Right ventricle myocardium inferior (tissue), 1 donor: Measurements from ENCODE around the gene PORCN. TPM values are rescaled to one million over a fixed set of nuclear protein-coding genes. Genes with fewer than 3 reads are reported as not detected.

ENCODE experiments used
- ATAC-seq: fragments of 200-7000 bp; cut with Tn5 transposase; one replicate; pipeline ENCODE4 v1.9.1; 2020; ENCODE audit warnings: mild to moderate bottlenecking, moderate library complexity
- DNase-seq: peaks from one replicate; pipeline ENCODE4 v3.0.0; 2021; ENCODE audit errors: missing footprints
- intact Hi-C: fragments of 100-400 bp; cut with DNase I; formaldehyde crosslinking; loops from one replicate; pipeline ENCODE4 v1.11.0; 2022
- long read RNA-seq: library from polyadenylated mRNA; unstranded; transcript quantifications from one replicate; pipeline ENCODE4 v2.0.0, GENCODE V29; 2021
- total RNA-seq: library from RNA; stranded (reverse); fragmentation: NEBNext Ultra II Directional; extraction: Animal tissue kit (Norgen Biotek cat#: 25700); gene quantifications from one replicate; pipeline ENCODE4 v1.2.1, GENCODE V29; 2021
- donor health status: DM: no; HTN: yes; CAD: no; lungs with severe emphysema.

Gene PORCN
- 13.5 TPM for total RNA-seq
- long read RNA-seq, partial matches to known transcripts = 3 of 23 reads
- long read RNA-seq, other reads (novel, unspliced or antisense) = 15 of 23 reads

- intact Hi-C loops = loop anchor here (5.0 kb wide), 1 partner anchor 426 kb away; no protein-coding TSS in a partner anchor
- ATAC-seq (peak; percentile 96), DNase-seq (peak; percentile 92)
Measured at GRCh38 chrX:48508400-48509244, at the start of gene PORCN. Gene PORCN, plus strand, starts transcription at chrX:48508992. Its CDS starts 829 bp downstream, at chrX:48509821.

- intact Hi-C loops = no loop called here
- DNase-seq = no peak
- no peak for ATAC-seq
Measured at GRCh38 chrX:48459483-48459882, 49.3 kb upstream of the PORCN start.

- DNase-seq (no peak), ATAC-seq (no peak)
- intact Hi-C loops = no loop called here
Measured at GRCh38 chrX:48460031-48460430, 48.8 kb upstream of the PORCN start.

DNA sequence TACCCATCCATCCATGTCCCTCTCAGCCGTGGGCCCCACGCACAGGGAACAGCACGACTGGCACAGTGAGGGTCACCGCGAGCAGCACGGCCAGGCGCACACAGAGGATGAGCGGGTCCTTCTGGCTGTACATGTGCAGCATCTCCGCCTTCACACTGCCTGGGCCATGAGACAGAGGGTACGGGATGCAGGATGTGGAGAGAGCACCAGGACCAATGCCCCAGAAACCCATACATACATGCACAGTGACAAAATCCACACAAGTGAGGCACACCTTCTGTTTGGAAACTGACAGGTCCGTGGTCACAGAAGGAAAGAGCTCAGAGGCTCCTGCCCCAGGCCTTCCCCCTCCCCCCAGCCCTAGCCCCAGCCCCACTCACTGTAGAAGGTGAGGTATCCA is 48.2 kb upstream of the PORCN start:
- intact Hi-C loops = no loop called here

DNA sequence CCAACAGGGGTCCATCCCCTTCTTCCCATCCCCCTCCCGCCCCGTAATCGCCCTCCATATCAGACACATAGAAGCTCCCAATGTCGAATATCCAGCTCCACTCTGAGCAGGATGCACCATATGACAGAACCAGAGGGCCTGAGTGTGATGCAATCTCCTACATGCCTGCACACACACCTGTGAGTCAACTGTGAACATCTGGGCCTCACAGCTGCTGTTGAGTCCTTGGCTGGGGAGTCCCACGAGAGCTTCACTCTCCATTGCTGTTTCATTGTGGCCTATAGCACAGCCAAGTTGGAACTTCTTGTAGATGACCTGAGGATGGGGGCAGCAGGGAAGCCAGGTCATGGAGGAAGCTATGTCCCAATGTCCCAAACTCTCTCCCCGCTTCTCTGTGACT is 47.0 kb upstream of the PORCN start:
- intact Hi-C loops = no loop called here
- no peak for ATAC-seq
- no peak for DNase-seq

More for the DNA sequence above, 48.2 kb upstream of the PORCN start:
- no peak for DNase-seq
- ATAC-seq = no peak

DNA sequence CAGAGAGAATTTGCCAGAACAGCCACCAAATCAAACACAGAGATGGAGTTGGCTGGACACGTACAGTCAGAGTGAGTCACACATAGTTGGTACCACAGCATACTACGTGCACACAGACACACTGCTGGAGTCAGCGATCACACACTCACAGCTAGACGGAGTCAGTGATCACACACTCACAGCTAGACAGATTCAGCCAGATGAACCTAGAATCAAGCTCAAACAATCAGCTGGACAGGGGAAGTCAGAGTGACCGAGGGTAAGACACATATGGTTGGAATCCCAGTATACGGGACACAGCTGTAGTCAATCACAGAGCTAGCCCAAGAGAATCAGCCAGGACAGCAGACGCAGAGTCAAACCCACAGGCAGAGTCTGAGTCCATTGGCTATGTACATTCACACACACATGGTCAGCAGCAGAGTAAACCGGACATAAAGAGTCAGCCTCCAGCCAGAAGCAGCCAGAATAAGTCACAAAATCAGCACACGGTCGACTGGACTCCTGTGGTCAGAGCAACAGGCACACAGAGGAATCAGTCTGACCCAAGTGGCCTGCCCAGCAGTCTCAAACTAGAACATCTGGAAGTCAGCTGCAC is 43.4 kb upstream of the PORCN start:
- DNase-seq (no peak), ATAC-seq (peak; percentile 60)
- intact Hi-C loops = no loop called here

DNA sequence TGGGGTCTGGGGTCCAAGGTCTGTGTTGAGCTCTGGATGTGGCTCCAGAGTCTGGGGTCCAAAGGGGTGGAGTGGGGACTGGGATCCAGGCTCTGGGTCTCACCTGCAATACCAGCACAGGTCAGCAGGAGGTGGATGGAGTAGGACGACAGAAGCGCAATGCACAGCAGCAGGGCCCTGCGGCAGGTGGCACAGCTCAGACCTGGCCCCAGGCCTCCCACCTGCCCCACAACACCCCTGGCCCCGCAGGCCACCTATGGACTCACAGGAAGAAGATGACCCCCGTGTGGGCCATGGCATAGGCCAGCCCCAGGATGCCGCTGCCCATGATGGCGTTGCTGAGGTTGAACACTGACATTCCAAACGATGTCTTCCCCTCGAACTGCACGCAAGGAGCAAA is 42.1 kb upstream of the PORCN start:
- intact Hi-C loops = no loop called here
- ATAC-seq = no peak
- no peak for DNase-seq

DNA sequence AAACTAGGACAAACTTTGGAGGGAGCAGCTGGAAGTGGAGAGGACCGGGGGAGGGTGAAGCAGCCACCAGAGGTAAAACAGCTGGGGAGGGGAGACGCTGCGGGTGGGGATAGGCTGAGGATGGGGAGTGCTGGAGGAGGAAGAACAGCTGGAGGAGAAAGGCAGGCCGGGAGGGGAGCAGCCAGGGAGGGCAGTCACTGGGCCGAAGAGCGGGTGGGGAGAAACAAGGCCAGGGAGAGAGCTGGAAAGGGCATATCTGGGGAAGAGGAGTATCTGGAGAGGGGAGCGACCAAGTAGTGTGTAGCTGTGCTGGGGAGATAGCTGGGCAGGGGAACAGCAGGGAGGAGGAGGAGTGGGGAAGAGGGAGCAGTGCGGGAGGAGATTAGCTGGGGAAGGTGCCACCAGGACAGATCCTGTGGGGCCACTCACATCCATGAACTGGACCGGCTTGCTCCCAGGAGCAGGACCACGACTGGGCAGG is 41.5 kb upstream of the PORCN start:
- intact Hi-C loops = no loop called here
- DNase-seq (no peak), ATAC-seq (peak; percentile 50)

GRCh38 chrX:48468247-48468671 is 40.5 kb upstream of the PORCN start:
- DNase-seq (no peak), ATAC-seq (no peak)
- intact Hi-C loops = no loop called here

DNA sequence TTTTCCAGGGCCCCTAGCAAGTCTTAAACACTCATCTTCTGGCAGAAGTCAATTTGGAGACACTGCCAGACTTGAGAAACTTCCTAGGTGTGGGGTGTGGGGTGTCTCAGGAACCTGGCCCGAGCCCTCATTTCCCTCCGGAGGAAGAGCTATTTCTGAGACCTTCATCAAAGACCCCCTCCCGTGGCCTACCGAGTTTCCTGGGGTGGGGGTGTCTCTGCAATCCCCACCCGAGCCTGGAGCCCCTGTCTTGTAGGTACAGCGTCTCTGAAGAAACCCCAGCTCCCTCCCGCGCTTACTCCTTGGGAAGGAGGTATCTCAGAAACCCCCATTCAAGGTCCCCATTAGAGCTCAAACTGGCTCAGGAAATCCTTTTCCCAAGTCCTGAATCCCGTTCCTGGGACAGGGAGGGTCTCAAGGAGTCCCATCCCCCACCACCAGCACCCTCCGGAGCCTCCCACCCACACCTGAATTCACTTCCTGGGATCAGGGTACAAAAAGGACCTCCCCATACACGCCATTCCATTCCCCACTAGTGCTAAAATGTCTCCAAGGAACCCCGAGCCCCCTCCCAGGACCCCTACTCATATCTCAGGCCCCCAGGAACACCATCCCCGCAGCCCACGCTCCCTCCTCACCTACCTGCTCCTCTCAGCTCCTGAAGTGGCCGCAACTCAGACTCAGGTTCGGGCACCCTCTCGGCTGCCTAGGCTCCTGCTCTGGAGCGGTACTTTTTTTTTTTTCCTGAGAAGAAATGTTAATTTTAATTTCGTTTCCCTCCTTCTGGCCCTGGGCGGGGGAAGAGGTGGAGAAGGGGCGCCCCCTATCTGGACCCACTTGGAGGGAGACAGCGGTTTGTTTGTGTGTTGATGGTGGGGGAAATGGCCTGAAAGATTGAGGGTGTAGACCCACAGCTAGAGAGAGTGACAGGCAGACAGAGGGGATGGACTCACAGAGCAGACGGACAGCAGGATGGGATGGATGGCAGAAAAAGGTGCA is 39.8 kb upstream of the PORCN start:
- intact Hi-C loops = no loop called here
- DNase-seq (no peak), ATAC-seq (no peak)

DNA sequence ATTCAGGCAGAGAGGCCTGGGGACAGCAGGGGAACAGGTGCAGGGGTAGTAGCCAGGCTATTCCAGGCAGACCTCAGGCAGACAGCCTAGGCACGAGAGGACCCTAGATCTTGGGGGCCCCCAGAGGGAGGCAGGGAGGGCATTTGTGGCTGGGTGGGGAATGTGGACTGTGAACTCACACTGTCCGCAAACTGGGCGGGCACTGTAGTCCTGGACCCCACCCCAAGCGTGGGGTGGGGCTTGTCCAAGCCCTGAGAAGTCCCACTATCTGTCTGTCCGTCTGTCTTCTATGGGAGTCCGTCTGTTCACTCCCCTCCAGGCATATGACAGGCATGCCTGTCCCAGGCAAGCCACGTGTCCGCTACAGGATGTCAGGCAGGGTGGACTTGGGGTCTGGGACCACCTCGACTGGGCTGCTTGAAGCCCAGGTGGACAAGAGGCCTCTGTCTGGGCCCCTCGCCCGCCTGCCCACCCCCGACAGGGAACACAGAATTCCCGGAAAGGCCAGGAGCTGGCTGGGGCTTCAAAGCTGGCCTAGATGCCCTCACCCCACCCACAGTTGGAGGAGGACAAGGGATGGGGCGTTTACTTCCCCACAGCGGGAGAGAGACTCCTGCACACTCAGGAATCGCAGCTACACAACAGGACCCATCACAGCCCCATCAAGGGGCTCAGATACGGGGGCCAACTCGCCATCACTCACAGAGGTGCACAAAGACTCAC is 38.5 kb upstream of the PORCN start, which contains the start of gene SLC38A5:
SLC38A5 (minus strand) TSS at position 151 of the 723 bp plus-strand sequence. CDS start 2,336 bp downstream, outside the sequence.
- DNase-seq (no peak), ATAC-seq (no peak)
- intact Hi-C loops = no loop called here

DNA sequence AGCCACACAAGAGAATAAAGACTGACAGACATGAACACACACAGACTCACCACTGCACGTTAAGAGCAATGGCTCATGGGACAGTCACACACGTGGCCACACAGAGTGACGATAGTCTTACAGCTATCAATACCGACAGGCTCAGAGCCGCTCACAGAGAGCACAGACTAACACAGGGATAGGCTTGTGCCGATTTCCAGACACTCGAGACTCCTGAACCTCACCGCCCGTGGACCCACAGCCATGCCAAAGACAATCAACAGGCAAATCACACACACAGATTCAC is 38.0 kb upstream of the PORCN start:
- ATAC-seq (no peak), DNase-seq (no peak)
- intact Hi-C loops = no loop called here

GRCh38 chrX:48471504-48471903 is 37.3 kb upstream of the PORCN start:
- intact Hi-C loops = no loop called here
- DNase-seq (no peak), ATAC-seq (no peak)

DNA sequence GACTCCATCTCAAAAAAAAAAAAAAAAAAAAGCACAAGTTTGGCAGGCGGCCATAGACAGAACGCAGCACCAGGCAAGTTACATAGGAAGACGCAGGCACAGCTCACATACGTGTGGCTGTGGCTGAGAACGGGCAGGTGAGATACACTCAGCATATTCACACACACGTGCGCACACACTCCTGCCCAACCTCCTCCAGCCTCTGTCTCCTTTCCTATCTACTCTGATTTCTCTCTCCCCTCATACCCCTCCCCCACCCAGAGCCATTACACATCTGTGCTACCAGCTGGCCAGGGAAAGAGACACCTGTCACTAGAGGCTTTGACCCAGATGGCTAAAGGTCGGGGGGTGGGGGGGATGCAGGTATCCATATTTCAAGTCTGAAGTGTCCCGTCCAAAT is 36.6 kb upstream of the PORCN start:
- ATAC-seq = no peak
- intact Hi-C loops = no loop called here
- no peak for DNase-seq

GRCh38 chrX:48472851-48473703 is 35.7 kb upstream of the PORCN start:
- ATAC-seq = no peak
- no peak for DNase-seq
- intact Hi-C loops = no loop called here

DNA sequence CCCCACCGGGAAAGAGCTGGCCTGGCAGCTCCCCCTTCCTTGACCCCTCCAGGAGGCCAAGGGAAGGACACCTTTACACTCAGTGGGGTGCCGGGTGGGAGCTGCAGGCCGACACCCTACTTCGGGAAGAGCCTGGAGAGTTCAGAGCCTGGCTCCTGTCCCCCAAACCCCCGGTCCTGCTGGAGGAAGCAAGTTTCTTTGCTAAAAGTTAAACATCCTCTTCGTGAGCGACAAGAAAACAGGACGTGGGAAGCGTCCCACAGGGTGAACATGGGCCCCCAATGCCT is 35.1 kb upstream of the PORCN start:
- no peak for ATAC-seq
- DNase-seq = no peak
- intact Hi-C loops = no loop called here

GRCh38 chrX:48474127-48474526 is 34.7 kb upstream of the PORCN start:
- ATAC-seq = no peak
- DNase-seq = no peak
- intact Hi-C loops = no loop called here

DNA sequence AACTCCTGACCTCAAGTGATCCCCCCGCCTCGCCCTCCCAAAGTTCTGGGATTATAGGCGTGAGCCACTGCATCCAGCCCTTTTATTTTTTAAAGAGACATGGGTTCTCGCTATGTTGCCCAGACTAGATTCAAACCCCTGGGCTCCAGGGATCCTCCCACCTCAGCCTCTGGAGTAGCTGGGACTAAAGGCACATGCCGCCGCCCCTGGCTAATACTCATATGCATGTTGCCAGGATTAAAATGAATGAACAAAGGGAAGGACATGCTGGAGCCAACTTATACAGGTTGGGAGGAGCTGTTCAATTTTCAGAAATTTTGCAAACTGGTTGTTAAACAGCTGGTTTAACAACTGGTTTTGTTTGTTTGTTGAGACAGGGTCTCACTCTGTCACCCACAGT is 34.2 kb upstream of the PORCN start:
- intact Hi-C loops = no loop called here
- no peak for DNase-seq

More for the DNA sequence above, 34.2 kb upstream of the PORCN start:
- ATAC-seq = no peak
